ENCODE measurements around the gene CEACAM7. TPM values are rescaled to one million over a fixed set of nuclear protein-coding genes. Genes with fewer than 3 reads are reported as not detected.

Gene CEACAM7
- total RNA-seq, 1 experiment from 2014 or later, result not detected

DNA sequence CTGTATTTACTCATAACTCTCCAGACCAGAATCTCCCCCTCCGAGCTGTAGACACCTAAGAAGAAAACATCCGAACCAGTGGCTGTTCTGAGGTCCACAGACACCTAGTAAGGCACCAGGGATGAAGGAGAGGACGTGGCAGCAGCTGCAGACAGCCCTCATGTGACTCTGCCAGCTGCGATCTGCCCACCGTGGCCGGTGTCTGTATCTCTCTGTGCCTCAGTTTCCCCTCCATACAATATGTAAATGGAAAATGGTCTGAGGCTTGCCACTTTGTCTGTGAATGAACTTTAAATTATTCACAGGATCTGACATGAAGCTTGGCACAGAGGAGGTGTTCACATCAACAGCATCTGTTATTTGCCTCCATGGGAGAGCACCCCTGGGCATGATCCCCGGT, 63.6 kb downstream of the CEACAM7 start:
- in situ Hi-C loops (cut with HindIII; ENCODE audit: low pct_unique_long_range_greater_than_20kb, low sequenced_read_pairs), result no loop called here
- no peak for DNase-seq (ENCODE audit: low read depth, low spot score)

DNA sequence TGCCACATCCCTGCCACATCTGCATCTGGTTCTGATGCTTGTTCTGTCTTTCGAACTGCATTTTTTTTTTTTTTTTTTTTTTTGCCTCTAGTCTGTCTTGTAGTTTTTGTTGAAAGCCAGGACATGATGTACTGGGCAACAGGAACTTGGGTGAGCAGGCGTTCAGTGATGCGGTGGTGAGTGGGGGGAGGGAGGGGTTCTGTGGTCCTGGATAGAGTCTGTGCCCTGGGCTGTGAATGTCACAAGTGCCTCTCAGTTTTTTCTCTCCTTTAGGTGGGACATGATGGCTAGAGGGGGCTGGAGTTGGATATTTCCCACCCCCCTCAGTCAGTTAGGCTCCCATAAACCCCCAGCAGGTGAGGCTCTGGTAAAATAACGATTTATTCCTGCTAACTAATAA, 64.7 kb downstream of the CEACAM7 start:
- DNase-seq (ENCODE audit: low read depth, low spot score), result no peak
- in situ Hi-C loops (cut with HindIII; ENCODE audit: low pct_unique_long_range_greater_than_20kb, low sequenced_read_pairs), result no loop called here

Small RNA genes within 50 kb of the gene (small RNA-seq; reads per million reads assigned to genes)
- gene AC243960.4, result 0 reads per million in 2 experiments

Other genes starting within 250 kb of the CEACAM7 start
- 34.7 and 37.6 TPM in 2 replicates for gene DMAC2, start 248.4 kb downstream of the CEACAM7 start, total RNA-seq (2014; rRNA removed; shearing (Covaris generic))
- gene ERICH4, start 245.1 kb downstream of the CEACAM7 start, total RNA-seq (2014; rRNA removed; shearing (Covaris generic)), result not detected in 2 replicates
- 0.21 TPM in 1 of 2 replicates, not detected in the other for gene CEACAM21, start 112.1 kb downstream of the CEACAM7 start, total RNA-seq (2014; rRNA removed; shearing (Covaris generic))
- gene CEACAM4, start 61.2 kb downstream of the CEACAM7 start, total RNA-seq (2014; rRNA removed; shearing (Covaris generic)), result not detected in 2 replicates
- not detected in 2 replicates for gene CEACAM5, start 20.4 kb upstream of the CEACAM7 start, total RNA-seq (2014; rRNA removed; shearing (Covaris generic))
- 0.13 TPM in 1 of 2 replicates, not detected in the other for gene CEACAM6, start 67.3 kb upstream of the CEACAM7 start, total RNA-seq (2014; rRNA removed; shearing (Covaris generic))
- gene CEACAM3, start 108.3 kb upstream of the CEACAM7 start, total RNA-seq (2014; rRNA removed; shearing (Covaris generic)), result not detected in 2 replicates
- gene LYPD4, start 156.4 kb upstream of the CEACAM7 start, total RNA-seq (2014; rRNA removed; shearing (Covaris generic)), result not detected in 2 replicates
- gene DMRTC2, start 156.8 kb upstream of the CEACAM7 start, total RNA-seq (2014; rRNA removed; shearing (Covaris generic)), result not detected in 2 replicates
- gene RPS19, start 172.0 kb upstream of the CEACAM7 start, total RNA-seq (2014; rRNA removed; shearing (Covaris generic)), result 1,776 and 1,861 TPM in 2 replicates
- gene CD79A, start 189.0 kb upstream of the CEACAM7 start, total RNA-seq (2014; rRNA removed; shearing (Covaris generic)), result 0.11 and 0.37 TPM in 2 replicates
- gene ARHGEF1, start 194.9 kb upstream of the CEACAM7 start, total RNA-seq (2014; rRNA removed; shearing (Covaris generic)), result 18.9 and 24.9 TPM in 2 replicates
- gene ERFL, start 240.2 kb upstream of the CEACAM7 start, total RNA-seq (2014; rRNA removed; shearing (Covaris generic)), result not detected in 2 replicates

Measured in SK-MEL-5 (cell line).